Keratinocyte (primary cell): ENCODE results near the gene TUBGCP3. TPM values are rescaled to one million over a fixed set of nuclear protein-coding genes. Genes with fewer than 3 reads are reported as not detected.
A peak's percentile ranks its signal among the peaks of the same experiment; 100 is the strongest.

Source experiments
- DNase-seq: peaks from one replicate; pipeline ENCODE4 v3.0.0-alpha.2; 2011; ENCODE audit warnings: low read depth, missing footprints, low spot score
- FAIRE-seq: peaks from 2 replicates; lab custom pipeline; 2011; peaks lifted over from hg19 to GRCh38; lab: Jason Lieb, UNC
- H2AFZ ChIP-seq: 2 replicates; pipeline ENCODE4 v1.6.0; 2012; ENCODE audit warnings: low read length, control low read depth, inconsistent platforms; ENCODE audit not compliant: control insufficient read depth
- H3K27ac ChIP-seq: 2 replicates; pipeline ENCODE4 v1.5.1; 2011; ENCODE audit warnings: low read length; ENCODE audit not compliant: control insufficient read depth, insufficient read depth
- H3K27me3 ChIP-seq: 3 replicates; pipeline ENCODE4 v1.6.0; 2011; ENCODE audit warnings: low read length; ENCODE audit not compliant: control insufficient read depth, insufficient read depth; ENCODE audit errors: extremely low read depth
- H3K36me3 ChIP-seq, 2 experiments: 2 replicates in 1 of 2; 3 replicates in 1 of 2; pipeline ENCODE4 v1.5.1; 2011; ENCODE audit warnings: low read length in 2 of 2, mild to moderate bottlenecking in 1 of 2; ENCODE audit not compliant: control insufficient read depth in 2 of 2, insufficient read depth in 2 of 2; ENCODE audit errors: extremely low read depth in 1 of 2
- H3K4me1 ChIP-seq: 3 replicates; pipeline ENCODE4 v1.5.1; 2011; ENCODE audit warnings: low read length; ENCODE audit not compliant: control insufficient read depth, insufficient read depth; ENCODE audit errors: extremely low read depth
- H3K4me2 ChIP-seq: 3 replicates; pipeline ENCODE4 v1.6.0; 2011; ENCODE audit warnings: low read depth, low read length; ENCODE audit not compliant: control insufficient read depth, insufficient read depth; ENCODE audit errors: extremely low read depth
- H3K4me3 ChIP-seq, 3 experiments: fragments of 200-600 bp in 1 of 3; sonication (generic) in 1 of 3; 2 replicates in 2 of 3; 3 replicates in 1 of 3; pipeline ENCODE4 v1.5.1; 2011 to 2016; ENCODE audit warnings: low read length in 3 of 3, mild to moderate bottlenecking in 3 of 3, control low read depth in 2 of 3, inconsistent platforms in 1 of 3, low read depth in 1 of 3, mixed read lengths in 1 of 3, mixed run types in 1 of 3, moderate library complexity in 1 of 3; ENCODE audit not compliant: control insufficient read depth in 2 of 3, insufficient read depth in 2 of 3; ENCODE audit errors: extremely low read depth in 1 of 3
- H3K79me2 ChIP-seq: 2 replicates; pipeline ENCODE4 v1.6.0; 2012; ENCODE audit warnings: low read length; ENCODE audit not compliant: control insufficient read depth, insufficient read depth
- H3K9ac ChIP-seq: 3 replicates; pipeline ENCODE4 v1.6.0; 2011; ENCODE audit warnings: low read length; ENCODE audit not compliant: control insufficient read depth, insufficient read depth; ENCODE audit errors: extremely low read depth
- H3K9me1 ChIP-seq: 3 replicates; pipeline ENCODE4 v1.6.0; 2011; ENCODE audit warnings: low read length; ENCODE audit not compliant: control insufficient read depth, insufficient read depth; ENCODE audit errors: extremely low read depth
- H3K9me3 ChIP-seq: 2 replicates; pipeline ENCODE4 v1.5.1; 2012; ENCODE audit warnings: low read depth, low read length; ENCODE audit not compliant: control insufficient read depth
- H4K20me1 ChIP-seq: 3 replicates; pipeline ENCODE4 v1.6.0; 2011; ENCODE audit warnings: low read length; ENCODE audit not compliant: control insufficient read depth, insufficient read depth; ENCODE audit errors: extremely low read depth
- EZH2 ChIP-seq: IDR thresholded peaks from one replicate; pipeline ENCODE4 v1.6.1; 2012; ENCODE audit warnings: inconsistent platforms, mild to moderate bottlenecking, low read length, moderate library complexity
- dilution Hi-C: fragments of 300-500 bp; cut with MboI; formaldehyde crosslinking; loops from one replicate; pipeline ENCODE4 v1.7.0; 2020; ENCODE audit warnings: low sequenced_read_pairs; ENCODE audit not compliant: extremely low pct_ligation_motif_present
- polyA plus RNA-seq, 5 experiments: library from polyadenylated mRNA; depleted of rRNA in 3 of 5; stranded (reverse) in 3 of 5; stranded (forward) in 1 of 5; unstranded in 1 of 5; fragments of >200 nt; gene quantifications; 1 replicate in 1 of 5; 2 replicates in 3 of 5; 3 replicates in 1 of 5; pipeline versions ENCODE4 v1.2.1 to v1.2.3, GENCODE V29; 2011 to 2012; ENCODE audit warnings: missing spikeins in 2 of 5, low read depth in 1 of 5, low replicate concordance in 1 of 5
- TF ChIP-seq, protein P1 (sequence below), 3 experiments: IDR thresholded peaks in 1 of 3; conservative IDR thresholded peaks in 1 of 3; optimal IDR thresholded peaks in 1 of 3; 2 replicates in 2 of 3; 3 replicates in 1 of 3; pipeline versions ENCODE3 to v1.5.1; 2011; ENCODE audit warnings: low read length in 3 of 3, mild to moderate bottlenecking in 3 of 3, moderate library complexity in 2 of 3, control low read depth in 1 of 3, inconsistent platforms in 1 of 3; ENCODE audit not compliant: insufficient read depth in 2 of 3; ENCODE audit errors: extremely low read depth in 1 of 3

The TUBGCP3 gene
- polyA plus RNA-seq, 1 donor (not counting 4 experiments of a cell fraction or from before 2014, with no cell fraction given): 14.0 TPM

DNA sequence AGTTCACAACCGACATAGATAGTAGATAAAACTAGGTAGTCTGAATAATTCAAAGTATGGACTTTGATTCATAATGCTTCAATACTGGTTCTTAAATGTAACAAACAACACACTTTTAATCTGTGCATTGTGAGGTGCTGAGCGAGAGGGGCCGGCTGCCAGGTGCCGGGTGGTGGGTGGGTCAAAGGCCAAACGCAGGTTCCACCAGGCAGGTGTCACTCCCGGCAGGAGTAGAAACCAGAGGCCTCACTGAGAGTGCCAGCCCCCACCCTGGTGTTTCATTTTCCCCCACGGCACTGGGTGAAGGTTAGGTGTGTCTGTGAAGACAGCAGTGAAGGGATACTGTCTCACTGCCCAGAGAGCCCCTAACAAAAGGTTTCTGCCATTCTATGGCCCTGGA, 4.2 kb upstream of the TUBGCP3 start:
- no peak overlapping the region for H3K9ac ChIP-seq
- H3K9me1 ChIP-seq: no peaks in the 10 kb centered on the region
- no peaks in the 10 kb centered on the region for H3K9me3 ChIP-seq
- dilution Hi-C loops: no loop called here
- H3K4me3 ChIP-seq: no peak overlapping the region
- H2AFZ ChIP-seq: no peak overlapping the region
- no peak for FAIRE-seq
- H3K36me3 ChIP-seq: no peaks in the 10 kb centered on the region
- H4K20me1 ChIP-seq: no peaks in the 10 kb centered on the region
- no peak for TF ChIP-seq EZH2
- TF ChIP-seq, protein P1, sequence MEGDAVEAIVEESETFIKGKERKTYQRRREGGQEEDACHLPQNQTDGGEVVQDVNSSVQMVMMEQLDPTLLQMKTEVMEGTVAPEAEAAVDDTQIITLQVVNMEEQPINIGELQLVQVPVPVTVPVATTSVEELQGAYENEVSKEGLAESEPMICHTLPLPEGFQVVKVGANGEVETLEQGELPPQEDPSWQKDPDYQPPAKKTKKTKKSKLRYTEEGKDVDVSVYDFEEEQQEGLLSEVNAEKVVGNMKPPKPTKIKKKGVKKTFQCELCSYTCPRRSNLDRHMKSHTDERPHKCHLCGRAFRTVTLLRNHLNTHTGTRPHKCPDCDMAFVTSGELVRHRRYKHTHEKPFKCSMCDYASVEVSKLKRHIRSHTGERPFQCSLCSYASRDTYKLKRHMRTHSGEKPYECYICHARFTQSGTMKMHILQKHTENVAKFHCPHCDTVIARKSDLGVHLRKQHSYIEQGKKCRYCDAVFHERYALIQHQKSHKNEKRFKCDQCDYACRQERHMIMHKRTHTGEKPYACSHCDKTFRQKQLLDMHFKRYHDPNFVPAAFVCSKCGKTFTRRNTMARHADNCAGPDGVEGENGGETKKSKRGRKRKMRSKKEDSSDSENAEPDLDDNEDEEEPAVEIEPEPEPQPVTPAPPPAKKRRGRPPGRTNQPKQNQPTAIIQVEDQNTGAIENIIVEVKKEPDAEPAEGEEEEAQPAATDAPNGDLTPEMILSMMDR (optimal IDR thresholded peaks at IDR 0.05 in 1 of 3, IDR thresholded peaks at IDR 0.05 in 1 of 3, conservative IDR thresholded peaks at IDR 0.05 in 1 of 3; ENCODE audit: extremely low read depth in 1 of 3, insufficient read depth in 2 of 3, low read length in 3 of 3): no peak
- H3K4me2 ChIP-seq: no peak overlapping the region
- H3K4me1 ChIP-seq: peaks cover 3% of the 10 kb centered on the region
- no peaks in the 10 kb centered on the region for H3K27me3 ChIP-seq
- no peak for DNase-seq
- no peak overlapping the region for H3K27ac ChIP-seq
- H3K79me2 ChIP-seq: peaks cover 2% of the 10 kb centered on the region

DNA sequence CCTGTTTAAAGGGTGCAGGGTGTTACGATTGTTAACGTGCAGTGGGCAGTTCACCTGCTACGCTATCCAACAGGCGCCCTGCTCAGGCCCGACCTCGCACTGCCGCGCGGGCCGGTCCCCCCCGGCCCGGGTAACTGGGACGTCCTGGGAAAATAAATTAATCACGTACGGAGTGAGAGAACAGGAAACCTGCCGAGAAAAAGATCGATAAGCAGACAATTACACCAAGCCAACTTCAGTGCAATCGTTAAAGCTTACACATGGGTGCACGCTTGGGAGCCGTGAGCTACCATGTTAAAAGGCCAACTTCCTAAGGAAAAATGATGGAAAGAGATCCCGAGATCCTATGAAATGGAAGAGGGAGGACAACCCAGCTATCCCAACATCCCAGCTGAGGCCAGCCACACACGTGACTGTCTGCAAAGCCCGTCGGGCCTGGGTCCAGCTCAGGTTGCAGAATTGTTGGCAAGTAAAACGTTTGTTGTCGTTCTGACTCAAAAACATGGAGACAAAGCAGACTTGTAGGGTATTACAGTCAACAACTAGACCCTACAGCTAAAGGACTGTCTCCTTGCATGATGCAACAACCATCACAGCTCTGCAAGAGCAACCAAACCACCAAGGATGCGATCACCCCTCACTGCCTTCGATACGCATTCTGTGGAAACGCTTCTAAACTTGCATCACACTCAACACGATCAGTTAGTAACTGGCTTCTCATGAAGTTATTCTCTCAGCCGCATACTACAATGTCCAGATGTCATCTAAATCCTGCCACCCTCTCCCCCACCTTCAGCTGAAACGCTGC, 741 bp upstream of the TUBGCP3 start:
- peak overlapping the region; percentile 83 to 97 (median 92) for H3K4me3 ChIP-seq
- peaks cover 3% of the 10 kb centered on the region for H3K4me1 ChIP-seq
- peak overlapping the region; percentile 89 for H3K4me2 ChIP-seq
- H3K27ac ChIP-seq: peak overlapping the region; percentile 77
- peak overlapping the region; percentile 95 for H2AFZ ChIP-seq
- no peaks in the 10 kb centered on the region for H3K27me3 ChIP-seq
- dilution Hi-C loops: no loop called here
- H3K36me3 ChIP-seq: no peaks in the 10 kb centered on the region
- peaks cover 35% of the 10 kb centered on the region for H3K79me2 ChIP-seq
- DNase-seq: no peak
- H4K20me1 ChIP-seq: no peaks in the 10 kb centered on the region
- TF ChIP-seq EZH2: no peak
- TF ChIP-seq, protein P1 (optimal IDR thresholded peaks at IDR 0.05 in 1 of 3, IDR thresholded peaks at IDR 0.05 in 1 of 3, conservative IDR thresholded peaks at IDR 0.05 in 1 of 3; ENCODE audit: extremely low read depth in 1 of 3, insufficient read depth in 2 of 3, low read length in 3 of 3): no peak
- peak overlapping the region; percentile 93 for H3K9ac ChIP-seq
- no peak for FAIRE-seq
- no peaks in the 10 kb centered on the region for H3K9me1 ChIP-seq
- no peaks in the 10 kb centered on the region for H3K9me3 ChIP-seq
